Activated T-helper 1 cell treated with anti-CD3 and anti-CD28 coated beads, Interleukin-12 subunit alpha, Interleukin-12 subunit beta, Interleukin-2, Interleukin-4 antibody, amounts not matched to agents 30 ng/mL and 10 ng/mL and 1 ng/mL, durations not matched to agents 14 hours and 24 hours and 36 hours (primary cell): Measurements from ENCODE around the gene EFNA1. TPM values are rescaled to one million over a fixed set of nuclear protein-coding genes. Genes with fewer than 3 reads are reported as not detected.

ENCODE experiments used
- DNase-seq: peaks from one replicate; pipeline ENCODE4 v3.0.0; 2021; ENCODE audit warnings: low spot score
- H3K27ac Mint-ChIP-seq: one replicate; pipeline ENCODE4 v1.8.0; 2021; ENCODE audit warnings: mild to moderate bottlenecking, mixed read lengths
- H3K27me3 Mint-ChIP-seq: one replicate; pipeline ENCODE4 v1.8.0; 2022; ENCODE audit warnings: mild to moderate bottlenecking, moderate library complexity, mixed read lengths; ENCODE audit not compliant: insufficient read depth
- H3K36me3 Mint-ChIP-seq: one replicate; pipeline ENCODE4 v1.8.0; 2021; ENCODE audit warnings: low read depth, mixed read lengths
- H3K4me1 Mint-ChIP-seq: one replicate; pipeline ENCODE4 v1.8.0; 2021; ENCODE audit warnings: low read depth, mixed read lengths
- H3K4me3 Mint-ChIP-seq: one replicate; pipeline ENCODE4 v1.8.0; 2021; ENCODE audit warnings: mild to moderate bottlenecking, moderate library complexity, mixed read lengths
- H3K9me3 Mint-ChIP-seq: one replicate; pipeline ENCODE4 v1.8.0; 2021; ENCODE audit warnings: mixed read lengths
- intact Hi-C: fragments of 100-400 bp; cut with micrococcal nuclease; formaldehyde crosslinking; loops from one replicate; pipeline ENCODE4 v1.15.1; 2024
- total RNA-seq: library from RNA; stranded (reverse); gene quantifications from 2 replicates; pipeline ENCODE4 v1.2.3, GENCODE V29; 2022

The EFNA1 gene, protein sequence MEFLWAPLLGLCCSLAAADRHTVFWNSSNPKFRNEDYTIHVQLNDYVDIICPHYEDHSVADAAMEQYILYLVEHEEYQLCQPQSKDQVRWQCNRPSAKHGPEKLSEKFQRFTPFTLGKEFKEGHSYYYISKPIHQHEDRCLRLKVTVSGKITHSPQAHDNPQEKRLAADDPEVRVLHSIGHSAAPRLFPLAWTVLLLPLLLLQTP
- total RNA-seq, result not detected in 2 replicates

DNA sequence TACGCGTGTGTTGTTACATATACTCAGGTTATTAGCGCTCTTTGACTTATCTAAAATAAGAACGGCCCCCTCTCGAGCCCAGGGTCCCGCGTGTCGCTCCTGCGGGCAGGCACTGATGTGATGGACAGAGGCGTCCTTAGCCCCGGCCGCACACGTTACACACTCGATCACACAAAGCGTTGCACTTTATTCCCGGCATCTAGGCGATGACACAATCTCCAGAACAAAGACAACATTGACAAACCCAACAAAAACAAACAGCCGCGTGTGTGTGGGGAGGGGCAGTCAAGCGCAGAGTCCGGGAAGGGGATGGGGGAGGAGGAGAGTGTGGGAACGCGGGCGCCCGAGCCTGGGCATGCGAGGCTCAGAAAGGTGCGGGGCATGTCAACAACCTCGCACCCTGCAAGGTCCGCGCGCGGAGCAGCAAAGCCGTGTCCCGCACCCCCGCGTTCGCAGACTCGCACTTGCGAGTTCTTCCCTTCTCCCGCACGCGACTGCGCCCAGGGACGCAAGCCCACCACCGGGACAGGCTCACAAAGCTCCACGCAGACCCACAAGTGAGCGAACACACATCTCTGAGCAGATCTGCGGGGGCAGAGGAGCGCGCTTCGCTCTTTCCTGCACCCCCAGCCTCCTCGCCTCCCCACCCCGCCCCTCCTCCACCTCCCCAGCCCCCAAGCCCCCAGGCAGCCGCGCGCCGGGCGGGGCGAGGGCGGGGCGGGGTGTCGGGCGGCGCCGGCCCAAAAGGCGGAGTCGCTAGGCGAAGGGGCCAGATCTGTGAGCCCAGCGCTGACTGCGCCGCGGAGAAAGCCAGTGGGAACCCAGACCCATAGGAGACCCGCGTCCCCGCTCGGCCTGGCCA is at the start of gene EFNA1:
EFNA1 (plus strand) TSS at position 772 of the 862 bp plus-strand sequence. CDS start 102 bp downstream, outside the sequence.
- peak; percentile 34 for DNase-seq
- Mint-ChIP-seq H3K36me3 (peaks cover 2% of the 10 kb centered on the region), H3K9me3 (no peaks in the 10 kb centered on the region), H3K4me3 (peak within 1 kb of the TSS; percentile 82), H3K27ac (no peak within 1 kb of the TSS), H3K4me1 (peaks cover 19% of the 10 kb centered on the region), H3K27me3 (peaks cover 53% of the 10 kb centered on the region)
- intact Hi-C loops, result loop anchor here (5.0 kb wide), 2 partner anchors 35 to 40 kb away; no protein-coding TSS in a partner anchor

DNA sequence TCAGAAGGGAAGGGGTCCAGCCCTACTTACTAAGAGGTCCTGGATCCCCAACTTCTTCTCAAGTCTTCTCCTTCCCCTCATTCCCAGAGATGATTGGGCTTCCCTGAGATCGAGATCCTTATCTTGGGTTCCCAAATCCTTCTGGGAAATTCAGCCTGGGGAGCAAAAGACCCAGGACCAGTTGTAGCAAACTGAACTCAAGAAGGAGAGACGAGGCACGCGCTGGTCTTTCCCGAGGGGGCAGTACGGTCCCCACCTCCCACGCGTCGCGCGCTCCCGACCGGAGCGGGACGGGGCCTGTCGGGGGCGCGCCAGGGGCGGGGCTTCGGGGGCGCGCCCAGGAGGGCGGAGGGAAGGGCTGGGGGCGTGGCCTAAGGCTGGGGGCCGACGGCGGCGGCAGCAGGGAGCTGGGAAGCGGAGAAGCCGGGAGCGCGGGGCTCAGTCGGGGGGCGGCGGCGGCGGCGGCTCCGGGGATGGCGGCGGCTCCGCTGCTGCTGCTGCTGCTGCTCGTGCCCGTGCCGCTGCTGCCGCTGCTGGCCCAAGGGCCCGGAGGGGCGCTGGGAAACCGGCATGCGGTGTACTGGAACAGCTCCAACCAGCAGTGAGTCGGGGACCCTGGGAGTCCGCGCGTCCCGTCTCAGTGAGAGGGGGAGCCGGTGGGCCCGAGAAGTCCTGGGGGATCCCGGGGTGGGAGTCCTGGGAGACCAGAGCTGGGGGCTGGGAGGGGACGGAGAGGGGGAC is 49.0 kb upstream of the EFNA1 start, which contains the start of gene EFNA3:
EFNA3 (plus strand) TSS at position 369 of the 741 bp plus-strand sequence; CDS start at position 474, 105 bp downstream.
- Mint-ChIP-seq H3K27ac (peak within 1 kb of the TSS; percentile 0), H3K4me1 (peaks cover 37% of the 10 kb centered on the region)

DNA sequence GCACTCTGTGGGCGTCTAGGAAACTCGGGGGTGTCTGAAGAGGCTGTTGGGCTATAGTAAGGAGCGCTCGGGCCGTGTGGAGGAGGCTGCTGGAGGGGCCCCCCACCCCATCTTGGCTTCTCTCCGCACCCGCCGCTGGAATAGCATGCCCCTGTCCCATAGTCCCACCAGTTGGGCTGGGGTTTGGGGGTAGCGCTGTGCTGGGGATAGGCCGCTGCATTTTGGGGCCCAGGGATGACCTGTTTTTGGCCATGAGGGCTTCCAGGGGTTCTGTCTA is 48.5 kb upstream of the EFNA1 start:
- peaks cover 39% of the 10 kb centered on the region for H3K4me1 Mint-ChIP-seq
- H3K36me3 Mint-ChIP-seq, result peaks cover 4% of the 10 kb centered on the region
- no peaks in the 10 kb centered on the region for H3K9me3 Mint-ChIP-seq
- intact Hi-C loops, result no loop called here
- peak overlapping the region; percentile 0 for H3K27ac Mint-ChIP-seq
- H3K4me3 Mint-ChIP-seq, result peak overlapping the region; percentile 67
- peaks cover 54% of the 10 kb centered on the region for H3K27me3 Mint-ChIP-seq
- DNase-seq, result no peak

More for the DNA sequence above, 49.0 kb upstream of the EFNA1 start, which contains the start of gene EFNA3:
- Mint-ChIP-seq H3K9me3 (no peaks in the 10 kb centered on the region), H3K4me3 (peak within 1 kb of the TSS; percentile 67), H3K36me3 (peaks cover 4% of the 10 kb centered on the region), H3K27me3 (peaks cover 49% of the 10 kb centered on the region)
- DNase-seq, result peak; percentile 61
- intact Hi-C loops, result loop anchor here (1.0 kb wide), 1 partner anchor 14 kb away; no protein-coding TSS in a partner anchor

DNA sequence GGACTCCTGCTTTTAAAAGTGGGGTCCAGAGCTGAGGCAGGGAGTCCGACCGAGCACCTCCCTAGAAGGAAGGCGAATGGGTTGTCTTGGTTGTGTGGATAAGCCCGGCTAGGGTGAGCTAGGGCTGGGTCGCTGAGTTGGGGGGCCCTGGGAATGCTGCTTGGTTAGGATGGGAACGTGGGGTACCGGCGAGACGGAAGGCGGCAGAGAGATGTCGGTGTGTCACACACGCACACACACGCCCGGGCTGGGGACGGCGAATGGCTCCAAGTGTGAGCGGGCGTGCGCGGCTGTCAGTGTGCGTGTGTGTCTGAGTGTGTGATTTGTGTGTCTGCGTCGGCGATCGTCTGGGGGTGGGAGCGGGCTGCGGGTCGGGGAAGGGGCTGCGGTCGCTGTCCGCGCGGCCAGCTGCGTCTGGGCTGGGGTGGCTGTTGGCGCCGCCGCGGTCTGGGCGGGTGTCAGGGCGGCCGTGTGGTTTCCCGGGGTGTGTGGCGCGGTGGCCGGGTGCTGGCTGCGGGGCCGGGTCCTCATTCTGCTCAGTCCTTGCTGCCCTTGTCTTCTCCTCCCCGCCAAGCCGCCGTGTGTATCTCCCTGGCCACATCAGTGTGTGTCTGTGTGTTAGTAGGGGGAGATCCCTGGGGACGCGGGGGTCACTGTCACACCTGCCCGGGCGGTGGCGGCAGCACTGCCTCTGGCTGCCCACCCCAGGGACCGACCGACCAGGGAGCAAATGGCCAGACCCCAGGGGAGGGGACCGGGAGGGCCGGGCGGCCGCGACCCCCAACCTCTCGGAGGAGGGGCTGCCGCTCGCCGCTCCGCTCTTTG is 48.0 kb upstream of the EFNA1 start:
- H3K27ac Mint-ChIP-seq, result peak overlapping the region; percentile 0
- peaks cover 44% of the 10 kb centered on the region for H3K4me1 Mint-ChIP-seq
- peaks cover 4% of the 10 kb centered on the region for H3K36me3 Mint-ChIP-seq

DNA sequence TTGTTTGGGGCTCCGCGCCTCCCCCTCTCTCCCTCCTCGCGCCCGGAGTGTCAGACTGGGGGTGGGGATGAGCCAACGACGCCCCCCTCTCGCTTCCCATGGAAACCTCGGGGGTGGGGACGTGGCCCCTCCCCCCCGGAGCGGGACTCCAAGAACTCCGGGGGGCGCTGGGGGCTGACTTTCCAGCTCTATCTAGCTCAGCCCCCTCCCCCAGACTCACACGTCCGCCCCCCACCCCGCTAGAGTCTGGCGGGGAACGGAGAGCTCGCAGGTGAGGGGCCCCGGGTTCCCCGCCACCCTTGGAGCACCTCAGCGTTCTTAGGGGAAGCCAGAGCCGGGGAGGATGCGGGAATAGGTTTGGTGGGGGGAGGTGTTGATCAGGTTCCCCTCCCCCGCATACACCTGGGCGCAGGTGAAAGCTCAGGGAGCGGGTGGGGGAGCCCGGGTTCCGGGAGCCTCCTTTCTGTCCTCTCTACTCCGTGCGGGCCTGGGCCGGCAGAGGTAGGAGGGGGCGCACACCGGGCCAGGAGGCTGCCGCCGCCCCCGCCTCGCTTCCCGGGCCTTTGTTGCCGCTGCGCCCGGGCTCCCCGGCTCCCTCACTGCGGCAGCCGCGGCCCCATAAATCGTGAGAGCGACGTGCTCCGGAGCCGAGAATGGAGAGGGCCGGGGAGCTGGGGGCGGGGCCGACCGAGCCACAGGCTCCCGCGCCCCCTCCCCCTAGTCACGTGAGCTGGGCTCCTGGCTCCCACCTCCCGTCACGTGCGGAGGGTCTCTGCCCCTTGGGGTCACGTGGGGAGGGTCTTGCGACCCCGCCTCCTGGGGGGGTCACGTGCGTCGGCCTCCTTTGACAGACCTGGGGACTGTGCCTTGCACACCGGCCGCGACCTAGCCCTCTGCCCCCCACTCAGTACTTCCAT is 47.1 kb upstream of the EFNA1 start:
- H3K9me3 Mint-ChIP-seq, result no peaks in the 10 kb centered on the region
- H3K27ac Mint-ChIP-seq, result peak overlapping the region; percentile 59
- peaks cover 48% of the 10 kb centered on the region for H3K4me1 Mint-ChIP-seq
- intact Hi-C loops, result loop anchor here (1.0 to 10.0 kb wide), 5 partner anchors 9 to 756 kb away; partner anchors contain the start of genes ADAR, AQP10 and ATP8B2
- H3K27me3 Mint-ChIP-seq, result peaks cover 54% of the 10 kb centered on the region
- no peak for DNase-seq
- H3K4me3 Mint-ChIP-seq, result no peak overlapping the region
- peaks cover 4% of the 10 kb centered on the region for H3K36me3 Mint-ChIP-seq

More for the DNA sequence above, 48.0 kb upstream of the EFNA1 start:
- DNase-seq, result no peak
- no peaks in the 10 kb centered on the region for H3K9me3 Mint-ChIP-seq
- intact Hi-C loops, result loop anchor here (2.0 to 10.0 kb wide), 4 partner anchors 317 to 755 kb away; partner anchors contain the start of genes ADAR, AQP10 and ATP8B2
- H3K27me3 Mint-ChIP-seq, result peaks cover 54% of the 10 kb centered on the region
- H3K4me3 Mint-ChIP-seq, result peak overlapping the region; percentile 67

DNA sequence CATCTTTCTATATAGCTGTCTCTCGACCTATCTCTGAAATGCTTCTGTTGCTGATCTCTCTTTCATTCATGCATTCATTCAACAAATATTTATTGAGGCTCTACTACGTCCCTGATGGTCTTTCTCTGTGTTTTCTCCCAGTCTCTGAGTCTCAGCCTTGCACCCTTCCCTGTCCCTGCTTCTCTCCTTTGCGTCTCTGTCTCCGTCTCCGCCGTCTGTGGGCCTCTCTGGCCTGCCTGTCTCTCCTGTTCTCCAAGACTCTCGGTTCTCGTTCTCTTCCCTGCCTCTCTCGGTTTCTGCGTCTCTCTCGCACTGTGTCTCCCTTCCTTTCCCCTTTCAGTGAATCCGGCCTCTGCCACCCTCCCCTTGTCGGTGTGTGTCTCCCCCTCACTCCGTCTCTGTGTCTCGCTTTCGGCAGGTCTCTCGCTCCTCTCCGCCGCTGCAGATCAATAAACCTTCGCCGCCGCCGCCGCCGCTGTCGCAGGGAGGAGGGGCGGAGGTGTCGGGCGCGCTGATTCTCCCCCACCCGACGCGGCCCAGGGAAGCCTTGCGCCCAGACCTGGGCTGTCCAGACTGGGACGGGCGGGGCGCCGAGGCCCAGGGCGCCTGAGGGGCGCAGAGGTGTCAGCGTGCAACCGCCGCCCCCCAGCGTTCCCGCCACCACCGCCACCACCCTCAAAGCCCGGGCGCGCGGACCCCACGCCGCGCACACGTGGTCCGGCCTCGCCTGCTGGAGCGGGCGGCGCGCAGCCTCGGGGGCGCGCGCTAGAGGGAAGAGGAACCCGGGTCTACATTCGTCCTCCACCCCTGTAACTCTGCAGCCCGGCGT is 46.0 kb upstream of the EFNA1 start:
- intact Hi-C loops, result loop anchor here (1.0 to 10.0 kb wide), 5 partner anchors 10 to 757 kb away; partner anchors contain the start of genes ADAR, AQP10 and ATP8B2
- Mint-ChIP-seq H3K36me3 (peaks cover 4% of the 10 kb centered on the region), H3K4me3 (peak overlapping the region; percentile 80), H3K9me3 (no peaks in the 10 kb centered on the region), H3K27ac (peak overlapping the region; percentile 59), H3K27me3 (peaks cover 54% of the 10 kb centered on the region), H3K4me1 (peaks cover 49% of the 10 kb centered on the region)
- DNase-seq, result no peak

DNA sequence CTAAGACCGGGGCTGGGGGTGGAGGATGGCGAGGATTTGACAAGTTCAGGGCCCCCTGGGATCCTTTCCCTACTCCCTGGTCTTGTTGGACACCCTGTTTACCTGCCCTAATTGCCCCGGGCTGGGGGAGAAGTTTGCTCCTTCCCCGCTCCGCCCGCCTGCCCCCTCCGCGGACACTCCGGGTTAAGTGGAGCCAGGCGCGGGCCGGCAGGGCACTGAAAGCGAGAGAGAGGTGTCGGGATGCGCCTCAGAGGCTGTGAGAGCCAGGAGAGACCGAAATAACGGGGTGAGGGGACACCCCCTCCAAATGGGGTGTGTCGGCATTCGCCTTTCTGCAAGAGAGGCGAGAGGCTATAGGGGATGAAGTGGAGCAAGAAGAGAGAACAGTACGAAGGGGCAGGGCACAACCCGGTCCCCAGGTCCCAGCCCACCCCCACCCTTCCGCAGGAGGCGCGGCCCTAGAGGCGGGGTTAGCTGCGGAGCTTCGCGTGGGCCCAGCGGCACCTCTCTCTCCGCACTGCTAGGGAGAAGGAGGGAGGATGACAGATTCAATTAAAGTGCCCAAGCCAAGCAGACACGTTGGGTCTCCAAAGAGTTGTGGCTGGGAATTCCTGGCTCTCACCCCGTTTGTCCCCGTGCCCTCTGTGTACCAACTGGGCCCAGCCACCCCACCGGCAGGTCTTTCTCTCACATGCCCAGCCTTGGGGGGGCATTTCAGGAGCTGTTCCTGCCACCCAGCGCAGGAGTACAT is 45.2 kb upstream of the EFNA1 start:
- H3K27me3 Mint-ChIP-seq, result peaks cover 52% of the 10 kb centered on the region
- no peak overlapping the region for H3K27ac Mint-ChIP-seq
- no peak for DNase-seq
- peaks cover 48% of the 10 kb centered on the region for H3K4me1 Mint-ChIP-seq
- peak overlapping the region; percentile 52 for H3K4me3 Mint-ChIP-seq
- H3K9me3 Mint-ChIP-seq, result no peaks in the 10 kb centered on the region
- intact Hi-C loops, result loop anchor here (5.0 to 10.0 kb wide), 3 partner anchors 475 to 758 kb away; partner anchors contain the start of genes ADAR, AQP10 and ATP8B2
- peaks cover 4% of the 10 kb centered on the region for H3K36me3 Mint-ChIP-seq

DNA sequence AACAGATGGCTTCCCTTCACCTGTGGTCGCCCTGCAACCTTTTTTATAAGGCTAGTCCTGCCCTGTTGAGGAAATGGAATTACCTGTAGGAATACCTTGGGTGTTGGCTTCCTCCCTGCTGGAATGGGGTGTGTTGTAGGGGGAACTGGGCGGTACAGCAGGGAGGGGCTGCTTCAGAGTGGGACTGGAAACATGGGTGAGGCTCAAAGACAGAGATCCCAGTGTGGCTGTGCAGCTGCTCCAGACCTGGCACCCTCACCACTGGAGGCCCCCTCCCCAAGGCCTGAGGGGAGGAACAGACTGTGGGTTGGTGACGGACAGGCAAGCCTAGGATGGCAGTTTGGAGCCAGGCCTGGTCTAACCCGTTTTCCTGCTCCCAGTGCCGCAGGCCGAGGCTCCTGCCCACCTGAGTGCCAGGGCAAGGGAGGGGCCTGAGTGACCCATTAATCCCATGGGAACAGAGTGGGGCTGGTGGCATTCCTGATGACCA is 44.6 kb upstream of the EFNA1 start:
- Mint-ChIP-seq H3K27me3 (peaks cover 46% of the 10 kb centered on the region), H3K4me1 (peaks cover 42% of the 10 kb centered on the region), H3K36me3 (peaks cover 4% of the 10 kb centered on the region), H3K27ac (no peak overlapping the region), H3K4me3 (peak overlapping the region; percentile 52), H3K9me3 (no peaks in the 10 kb centered on the region)
- DNase-seq, result no peak
- intact Hi-C loops, result loop anchor here (5.0 to 10.0 kb wide), 3 partner anchors 476 to 758 kb away; partner anchors contain the start of genes ADAR, AQP10 and ATP8B2

DNA sequence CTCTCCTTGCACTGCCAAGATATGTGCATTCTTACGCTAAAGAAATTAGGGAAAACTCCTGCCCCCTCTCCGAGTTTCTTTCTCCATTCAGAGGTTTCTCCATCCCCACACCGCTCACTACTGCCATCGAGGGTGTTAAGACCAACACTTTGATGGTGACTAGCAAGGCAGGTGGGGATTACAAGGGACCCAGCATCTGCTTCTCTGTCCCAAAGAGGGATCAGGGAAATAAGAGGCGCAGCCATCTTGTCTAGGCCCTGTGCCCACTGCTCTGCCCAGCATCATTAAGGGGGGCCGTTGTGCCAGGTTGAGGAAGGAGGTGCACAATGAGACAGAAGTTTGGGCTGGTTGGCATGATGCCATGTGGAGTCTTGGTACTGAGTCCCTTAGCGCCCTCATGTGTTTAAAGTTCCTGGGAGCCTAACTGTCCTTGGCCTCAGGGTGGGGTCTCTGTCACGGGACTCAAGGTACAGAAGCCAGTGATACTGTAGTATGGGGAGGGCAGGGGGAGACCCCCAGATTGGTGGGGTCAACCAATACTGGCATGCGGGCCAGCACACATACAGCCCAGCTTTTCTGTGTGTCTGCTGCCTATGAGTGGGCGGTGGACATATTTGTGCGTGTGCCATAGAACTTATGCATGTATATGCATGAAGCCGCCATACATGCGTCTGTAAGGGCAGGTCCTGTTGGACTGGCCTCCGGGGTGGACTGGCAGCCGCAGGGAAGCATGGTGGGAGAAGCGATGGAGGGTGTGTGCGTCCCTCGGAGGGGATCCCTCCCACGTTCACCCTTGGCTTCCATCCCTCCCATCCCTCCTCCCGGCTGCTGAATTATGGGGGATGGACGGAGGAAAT is 43.6 kb upstream of the EFNA1 start:
- Mint-ChIP-seq H3K36me3 (peaks cover 4% of the 10 kb centered on the region), H3K9me3 (no peaks in the 10 kb centered on the region), H3K27ac (peak overlapping the region; percentile 94), H3K27me3 (peaks cover 39% of the 10 kb centered on the region), H3K4me3 (peak overlapping the region; percentile 88), H3K4me1 (peaks cover 41% of the 10 kb centered on the region)
- DNase-seq, result no peak
- intact Hi-C loops, result loop anchor here (1.0 to 10.0 kb wide), 9 partner anchors 8 to 759 kb away; partner anchors contain the start of genes ADAR, AQP10, ATP8B2 and EFNA4
